Measurements from ENCODE around the gene BAHCC1.

BAHCC1 gene

DNA sequence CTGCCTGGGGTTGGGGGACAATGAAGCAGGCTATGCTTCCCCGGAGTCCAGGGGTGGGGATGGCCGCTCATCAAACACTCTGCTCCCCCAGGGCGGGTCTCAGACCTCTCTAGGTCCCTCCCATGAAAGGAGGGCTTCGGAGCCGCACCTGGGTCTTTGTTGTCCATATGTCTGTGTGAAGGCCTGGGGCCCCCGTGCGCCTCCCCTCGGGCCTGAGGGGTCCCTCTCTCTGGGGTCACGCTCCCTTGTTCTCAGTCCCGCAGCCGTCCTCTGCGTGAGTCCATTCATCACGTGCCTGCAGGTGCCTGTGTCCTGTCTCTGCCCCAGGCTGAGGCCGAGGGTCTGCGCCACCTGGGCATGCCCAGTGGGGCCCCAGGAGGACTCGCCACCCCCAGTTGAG lies 15.6 kb downstream of the BAHCC1 start:
- no peak for ATAC-seq
- TF ChIP-seq SNAI2 (CRISPR knock-in tag; IDR thresholded peaks at IDR 0.05), result no peak
- TF ChIP-seq CSDC2 (CRISPR knock-in tag; IDR thresholded peaks at IDR 0.05), result no peak
- no peak for TF ChIP-seq TOX (CRISPR knock-in tag; IDR thresholded peaks at IDR 0.05; ENCODE audit: borderline replicate concordance)
- no peak for TF ChIP-seq ZFP30 (CRISPR knock-in tag; IDR thresholded peaks at IDR 0.05)
- no peak for TF ChIP-seq BACH2 (CRISPR knock-in tag; IDR thresholded peaks at IDR 0.05; ENCODE audit: borderline replicate concordance)
- TF ChIP-seq, protein P1, sequence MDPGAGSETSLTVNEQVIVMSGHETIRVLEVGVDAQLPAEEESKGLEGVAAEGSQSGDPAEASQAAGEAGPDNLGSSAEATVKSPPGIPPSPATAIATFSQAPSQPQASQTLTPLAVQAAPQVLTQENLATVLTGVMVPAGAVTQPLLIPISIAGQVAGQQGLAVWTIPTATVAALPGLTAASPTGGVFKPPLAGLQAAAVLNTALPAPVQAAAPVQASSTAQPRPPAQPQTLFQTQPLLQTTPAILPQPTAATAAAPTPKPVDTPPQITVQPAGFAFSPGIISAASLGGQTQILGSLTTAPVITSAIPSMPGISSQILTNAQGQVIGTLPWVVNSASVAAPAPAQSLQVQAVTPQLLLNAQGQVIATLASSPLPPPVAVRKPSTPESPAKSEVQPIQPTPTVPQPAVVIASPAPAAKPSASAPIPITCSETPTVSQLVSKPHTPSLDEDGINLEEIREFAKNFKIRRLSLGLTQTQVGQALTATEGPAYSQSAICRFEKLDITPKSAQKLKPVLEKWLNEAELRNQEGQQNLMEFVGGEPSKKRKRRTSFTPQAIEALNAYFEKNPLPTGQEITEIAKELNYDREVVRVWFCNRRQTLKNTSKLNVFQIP (CRISPR knock-in tag; IDR thresholded peaks at IDR 0.05; ENCODE audit: borderline replicate concordance, low read depth), result no peak
- TF ChIP-seq ARNTL (CRISPR knock-in tag; IDR thresholded peaks at IDR 0.05; ENCODE audit: borderline replicate concordance, low read depth), result no peak
- TF ChIP-seq, protein P2, sequence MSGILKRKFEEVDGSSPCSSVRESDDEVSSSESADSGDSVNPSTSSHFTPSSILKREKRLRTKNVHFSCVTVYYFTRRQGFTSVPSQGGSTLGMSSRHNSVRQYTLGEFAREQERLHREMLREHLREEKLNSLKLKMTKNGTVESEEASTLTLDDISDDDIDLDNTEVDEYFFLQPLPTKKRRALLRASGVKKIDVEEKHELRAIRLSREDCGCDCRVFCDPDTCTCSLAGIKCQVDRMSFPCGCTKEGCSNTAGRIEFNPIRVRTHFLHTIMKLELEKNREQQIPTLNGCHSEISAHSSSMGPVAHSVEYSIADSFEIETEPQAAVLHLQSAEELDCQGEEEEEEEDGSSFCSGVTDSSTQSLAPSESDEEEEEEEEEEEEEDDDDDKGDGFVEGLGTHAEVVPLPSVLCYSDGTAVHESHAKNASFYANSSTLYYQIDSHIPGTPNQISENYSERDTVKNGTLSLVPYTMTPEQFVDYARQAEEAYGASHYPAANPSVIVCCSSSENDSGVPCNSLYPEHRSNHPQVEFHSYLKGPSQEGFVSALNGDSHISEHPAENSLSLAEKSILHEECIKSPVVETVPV (CRISPR knock-in tag; IDR thresholded peaks at IDR 0.05), result no peak
- no peak for TF ChIP-seq ZNF70 (CRISPR knock-in tag; IDR thresholded peaks at IDR 0.05)
- TF ChIP-seq, protein P3, sequence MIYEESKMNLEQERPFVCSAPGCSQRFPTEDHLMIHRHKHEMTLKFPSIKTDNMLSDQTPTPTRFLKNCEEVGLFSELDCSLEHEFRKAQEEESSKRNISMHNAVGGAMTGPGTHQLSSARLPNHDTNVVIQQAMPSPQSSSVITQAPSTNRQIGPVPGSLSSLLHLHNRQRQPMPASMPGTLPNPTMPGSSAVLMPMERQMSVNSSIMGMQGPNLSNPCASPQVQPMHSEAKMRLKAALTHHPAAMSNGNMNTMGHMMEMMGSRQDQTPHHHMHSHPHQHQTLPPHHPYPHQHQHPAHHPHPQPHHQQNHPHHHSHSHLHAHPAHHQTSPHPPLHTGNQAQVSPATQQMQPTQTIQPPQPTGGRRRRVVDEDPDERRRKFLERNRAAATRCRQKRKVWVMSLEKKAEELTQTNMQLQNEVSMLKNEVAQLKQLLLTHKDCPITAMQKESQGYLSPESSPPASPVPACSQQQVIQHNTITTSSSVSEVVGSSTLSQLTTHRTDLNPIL (CRISPR knock-in tag; IDR thresholded peaks at IDR 0.05; ENCODE audit: low read depth), result no peak

DNA sequence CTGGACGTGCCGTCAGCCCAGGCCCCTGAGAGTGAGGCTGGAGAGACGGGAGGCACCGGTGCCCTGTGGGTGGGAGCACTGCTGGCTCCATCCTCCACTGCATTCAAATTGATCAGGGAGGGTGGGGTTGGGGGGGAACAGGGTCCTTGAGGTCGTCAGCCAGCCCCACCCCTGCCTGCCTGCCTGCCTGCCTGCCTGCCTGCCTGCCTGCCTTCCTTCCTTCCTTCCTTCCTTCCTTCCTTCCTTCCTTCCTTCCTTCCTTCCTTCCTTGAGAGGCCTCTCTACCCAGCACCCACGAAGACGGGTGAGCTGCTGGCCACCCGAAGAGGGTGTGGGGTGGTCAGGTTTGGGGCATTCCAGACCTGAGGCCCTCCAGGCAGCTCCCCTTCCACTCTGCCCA lies 16.0 kb downstream of the BAHCC1 start:
- ATAC-seq, result no peak
- TF ChIP-seq, protein P1 (CRISPR knock-in tag; IDR thresholded peaks at IDR 0.05; ENCODE audit: borderline replicate concordance, low read depth), result no peak
- TF ChIP-seq ZNF70 (CRISPR knock-in tag; IDR thresholded peaks at IDR 0.05) (no peak), ZFP30 (CRISPR knock-in tag; IDR thresholded peaks at IDR 0.05) (no peak), ARNTL (CRISPR knock-in tag; IDR thresholded peaks at IDR 0.05; ENCODE audit: borderline replicate concordance, low read depth) (no peak), SNAI2 (CRISPR knock-in tag; IDR thresholded peaks at IDR 0.05) (no peak), ZC3H10 (CRISPR knock-in tag; IDR thresholded peaks at IDR 0.05) (no peak), ZFP3 (CRISPR knock-in tag; IDR thresholded peaks at IDR 0.05) (no peak), TCF4 (CRISPR knock-in tag; IDR thresholded peaks at IDR 0.05; ENCODE audit: borderline replicate concordance) (no peak), GLIS3 (CRISPR knock-in tag; IDR thresholded peaks at IDR 0.05) (no peak), ISL1 (CRISPR knock-in tag; IDR thresholded peaks at IDR 0.05) (no peak), RARB (CRISPR knock-in tag; IDR thresholded peaks at IDR 0.05) (no peak), OSR1 (CRISPR knock-in tag; IDR thresholded peaks at IDR 0.05) (no peak), ESRRG (CRISPR knock-in tag; IDR thresholded peaks at IDR 0.05) (no peak), ZNF8 (CRISPR knock-in tag; IDR thresholded peaks at IDR 0.05) (no peak), CSDC2 (CRISPR knock-in tag; IDR thresholded peaks at IDR 0.05) (no peak), BACH2 (CRISPR knock-in tag; IDR thresholded peaks at IDR 0.05; ENCODE audit: borderline replicate concordance) (no peak)
- TF ChIP-seq, protein P4, sequence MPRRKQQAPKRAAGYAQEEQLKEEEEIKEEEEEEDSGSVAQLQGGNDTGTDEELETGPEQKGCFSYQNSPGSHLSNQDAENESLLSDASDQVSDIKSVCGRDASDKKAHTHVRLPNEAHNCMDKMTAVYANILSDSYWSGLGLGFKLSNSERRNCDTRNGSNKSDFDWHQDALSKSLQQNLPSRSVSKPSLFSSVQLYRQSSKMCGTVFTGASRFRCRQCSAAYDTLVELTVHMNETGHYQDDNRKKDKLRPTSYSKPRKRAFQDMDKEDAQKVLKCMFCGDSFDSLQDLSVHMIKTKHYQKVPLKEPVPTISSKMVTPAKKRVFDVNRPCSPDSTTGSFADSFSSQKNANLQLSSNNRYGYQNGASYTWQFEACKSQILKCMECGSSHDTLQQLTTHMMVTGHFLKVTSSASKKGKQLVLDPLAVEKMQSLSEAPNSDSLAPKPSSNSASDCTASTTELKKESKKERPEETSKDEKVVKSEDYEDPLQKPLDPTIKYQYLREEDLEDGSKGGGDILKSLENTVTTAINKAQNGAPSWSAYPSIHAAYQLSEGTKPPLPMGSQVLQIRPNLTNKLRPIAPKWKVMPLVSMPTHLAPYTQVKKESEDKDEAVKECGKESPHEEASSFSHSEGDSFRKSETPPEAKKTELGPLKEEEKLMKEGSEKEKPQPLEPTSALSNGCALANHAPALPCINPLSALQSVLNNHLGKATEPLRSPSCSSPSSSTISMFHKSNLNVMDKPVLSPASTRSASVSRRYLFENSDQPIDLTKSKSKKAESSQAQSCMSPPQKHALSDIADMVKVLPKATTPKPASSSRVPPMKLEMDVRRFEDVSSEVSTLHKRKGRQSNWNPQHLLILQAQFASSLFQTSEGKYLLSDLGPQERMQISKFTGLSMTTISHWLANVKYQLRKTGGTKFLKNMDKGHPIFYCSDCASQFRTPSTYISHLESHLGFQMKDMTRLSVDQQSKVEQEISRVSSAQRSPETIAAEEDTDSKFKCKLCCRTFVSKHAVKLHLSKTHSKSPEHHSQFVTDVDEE (CRISPR knock-in tag; IDR thresholded peaks at IDR 0.05), result no peak
- TF ChIP-seq, protein P3 (CRISPR knock-in tag; IDR thresholded peaks at IDR 0.05; ENCODE audit: low read depth), result no peak
- TF ChIP-seq, protein P2 (CRISPR knock-in tag; IDR thresholded peaks at IDR 0.05), result no peak

Data from SK-N-SH treated with all-trans-retinoic acid at 6 μM for 48 hours (cell line).